Naive B cell (primary cell): ENCODE measurements around the gene SNX9. TPM values are rescaled to one million over a fixed set of nuclear protein-coding genes. Genes with fewer than 3 reads are reported as not detected.
A peak's percentile ranks its signal among the peaks of the same experiment; 100 is the strongest.

Experiments used
- ATAC-seq, 2 donors: fragments of 150-1000 bp; cut with Tn5 transposase; 2 replicates each; pipeline ENCODE4 v1.10.0; 2021; ENCODE audit warnings: low read depth in 2 of 2, mild to moderate bottlenecking in 2 of 2, moderate library complexity in 2 of 2
- DNase-seq: peaks from one replicate; pipeline ENCODE4 v3.0.0; 2022
- H3K27ac Mint-ChIP-seq, 6 donors: one replicate each; pipeline ENCODE4 v1.8.0; 2020 to 2022; ENCODE audit warnings: mild to moderate bottlenecking in 6 of 6, mixed read lengths in 6 of 6, moderate library complexity in 5 of 6, inconsistent platforms in 2 of 6
- H3K27me3 Mint-ChIP-seq, 3 donors: one replicate each; pipeline ENCODE4 v1.8.0; 2021 to 2022; ENCODE audit warnings: mixed read lengths in 3 of 3, mild to moderate bottlenecking in 1 of 3
- H3K36me3 Mint-ChIP-seq, 2 donors: one replicate each; pipeline ENCODE4 v1.8.0; 2020 to 2022; ENCODE audit warnings: mixed read lengths in 2 of 2, inconsistent platforms in 1 of 2, mild to moderate bottlenecking in 1 of 2
- H3K4me1 Mint-ChIP-seq, 3 donors: one replicate each; pipeline ENCODE4 v1.8.0; 2020 to 2022; ENCODE audit warnings: mixed read lengths in 3 of 3, inconsistent platforms in 1 of 3, mild to moderate bottlenecking in 1 of 3, moderate library complexity in 1 of 3
- H3K4me3 Mint-ChIP-seq, 8 donors: one replicate each; pipeline ENCODE4 v1.8.0; 2020 to 2022; ENCODE audit warnings: mild to moderate bottlenecking in 8 of 8, mixed read lengths in 8 of 8, moderate library complexity in 8 of 8, inconsistent platforms in 2 of 8
- H3K9me3 Mint-ChIP-seq, 7 donors: one replicate each; pipeline ENCODE4 v1.8.0; 2020 to 2022; ENCODE audit warnings: mixed read lengths in 7 of 7, mild to moderate bottlenecking in 5 of 7, inconsistent platforms in 2 of 7, moderate library complexity in 1 of 7
- polyA plus RNA-seq, 6 donors: library from polyadenylated mRNA; unstranded; fragments of 300-500 nt; fragmentation: Illumina TruSeq; gene quantifications; one replicate each; pipeline ENCODE4 v1.2.3, GENCODE V29; 2021; ENCODE audit warnings: low read depth in 6 of 6

SNX9 gene
- polyA plus RNA-seq, 6 donors from 2014 or later = 19.7 to 28.3 (median 25.7) TPM

GRCh38 chr6:157859775-157860504 lies 36.9 kb downstream of the SNX9 start:
- no peak overlapping the region for H3K4me3 Mint-ChIP-seq
- peaks cover 2 to 3% of the 10 kb centered on the region in 2 donors for H3K36me3 Mint-ChIP-seq
- H3K27me3 Mint-ChIP-seq = no peaks in the 10 kb centered on the region
- H3K9me3 Mint-ChIP-seq = peaks cover 0 to 8% (median 2%) of the 10 kb centered on the region in 7 donors
- H3K4me1 Mint-ChIP-seq = peaks cover 41 to 78% (median 66%) of the 10 kb centered on the region in 3 donors
- ATAC-seq = no peak
- no peak for DNase-seq
- H3K27ac Mint-ChIP-seq = peak overlapping the region in 1 of 6 donors; percentile 62

DNA sequence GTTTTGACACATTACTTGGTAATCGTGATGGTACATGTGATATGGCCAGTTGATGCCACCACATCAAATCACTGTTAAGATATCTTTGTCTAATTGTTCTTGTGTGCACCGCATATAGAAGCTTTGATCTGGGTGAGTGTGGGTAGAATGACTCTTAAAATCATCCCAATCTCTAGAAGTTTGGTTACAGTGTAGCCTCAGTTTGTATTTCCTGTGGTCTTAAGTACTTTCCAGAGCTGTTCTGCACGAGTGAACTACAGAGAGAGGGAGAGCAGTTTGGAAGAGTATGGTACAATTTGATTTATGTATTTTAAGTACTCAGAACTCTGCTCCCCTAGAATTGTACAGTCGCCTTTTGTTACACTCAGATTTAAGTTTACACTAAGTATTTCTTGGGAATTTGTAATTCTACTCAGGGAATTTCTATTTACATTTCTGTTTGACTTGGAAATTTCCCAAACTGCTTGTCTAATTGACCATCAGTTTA lies 37.5 kb downstream of the SNX9 start:
- Mint-ChIP-seq H3K4me1 (peaks cover 37 to 75% (median 71%) of the 10 kb centered on the region in 3 donors), H3K27me3 (no peaks in the 10 kb centered on the region), H3K36me3 (no peaks in the 10 kb centered on the region), H3K4me3 (peak overlapping the region in 1 of 8 donors; percentile 32), H3K9me3 (peaks cover 0 to 1% (median 0%) of the 10 kb centered on the region in 7 donors), H3K27ac (peak overlapping the region in 1 of 6 donors; percentile 78)
- ATAC-seq (no peak), DNase-seq (no peak)

- Mint-ChIP-seq H3K36me3 (no peaks in the 10 kb centered on the region), H3K9me3 (no peaks in the 10 kb centered on the region), H3K27ac (no peak overlapping the region), H3K27me3 (no peaks in the 10 kb centered on the region), H3K4me3 (no peak overlapping the region), H3K4me1 (peaks cover 37 to 70% (median 69%) of the 10 kb centered on the region in 3 donors)
- no peak for ATAC-seq
- no peak for DNase-seq
Observed at GRCh38 chr6:157861184-157861583, 38.1 kb downstream of the SNX9 start.

DNA sequence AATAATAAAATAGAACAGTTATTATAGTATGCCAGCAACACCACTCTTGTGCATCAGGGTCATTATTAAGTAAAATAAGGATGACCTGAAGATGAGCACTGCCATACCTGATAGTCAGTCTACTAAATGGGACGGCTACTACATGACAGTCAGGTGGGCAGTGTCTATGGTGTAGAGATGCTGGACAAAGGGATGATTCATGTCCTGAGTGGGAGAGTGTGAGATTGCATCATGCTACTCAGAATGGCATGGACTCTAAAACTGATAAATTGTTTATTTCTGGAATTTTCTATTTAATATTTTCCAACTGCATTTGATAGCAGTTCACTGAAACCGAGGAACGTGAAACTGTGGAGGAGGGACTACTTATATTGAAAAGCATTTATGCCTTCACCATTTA lies 38.8 kb downstream of the SNX9 start:
- no peaks in the 10 kb centered on the region for H3K27me3 Mint-ChIP-seq
- H3K27ac Mint-ChIP-seq = no peak overlapping the region
- no peak for DNase-seq
- ATAC-seq = no peak
- no peaks in the 10 kb centered on the region for H3K9me3 Mint-ChIP-seq
- peaks cover 37 to 69% (median 63%) of the 10 kb centered on the region in 3 donors for H3K4me1 Mint-ChIP-seq
- H3K4me3 Mint-ChIP-seq = no peak overlapping the region
- H3K36me3 Mint-ChIP-seq = no peaks in the 10 kb centered on the region

DNA sequence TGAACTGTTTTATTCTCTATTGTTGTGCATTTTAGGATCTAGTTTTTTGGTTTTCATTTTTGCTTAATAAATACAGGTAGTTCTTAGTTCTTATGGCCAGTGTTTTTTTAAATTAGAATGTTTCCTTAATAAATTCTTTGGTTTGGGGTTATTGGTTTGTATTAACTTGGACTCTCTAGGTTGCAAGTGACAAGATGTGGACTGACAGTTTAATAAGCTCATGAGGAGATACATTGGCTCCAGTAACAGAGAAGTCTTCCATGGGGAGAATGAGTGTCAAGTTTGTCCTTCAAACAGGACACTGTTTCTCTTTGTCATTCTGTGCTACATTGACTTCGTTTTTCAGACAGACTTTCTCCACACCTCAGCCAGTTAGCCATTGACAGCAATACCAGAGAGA lies 39.7 kb downstream of the SNX9 start:
- Mint-ChIP-seq H3K4me3 (peak overlapping the region in 1 of 8 donors; percentile 2), H3K27me3 (no peaks in the 10 kb centered on the region), H3K4me1 (peaks cover 37 to 63% (median 62%) of the 10 kb centered on the region in 3 donors), H3K36me3 (no peaks in the 10 kb centered on the region), H3K9me3 (no peaks in the 10 kb centered on the region), H3K27ac (peak overlapping the region in 1 of 6 donors; percentile 65)
- DNase-seq = no peak
- no peak for ATAC-seq

GRCh38 chr6:157864185-157864761 lies 41.2 kb downstream of the SNX9 start:
- peak overlapping the region in 2 of 6 donors; percentile 57 to 79 for H3K27ac Mint-ChIP-seq
- DNase-seq = no peak
- ATAC-seq = no peak
- H3K9me3 Mint-ChIP-seq = no peaks in the 10 kb centered on the region
- H3K36me3 Mint-ChIP-seq = no peaks in the 10 kb centered on the region
- peak overlapping the region in 1 of 8 donors; percentile 15 for H3K4me3 Mint-ChIP-seq
- H3K27me3 Mint-ChIP-seq = no peaks in the 10 kb centered on the region
- H3K4me1 Mint-ChIP-seq = peaks cover 27 to 51% (median 49%) of the 10 kb centered on the region in 3 donors

DNA sequence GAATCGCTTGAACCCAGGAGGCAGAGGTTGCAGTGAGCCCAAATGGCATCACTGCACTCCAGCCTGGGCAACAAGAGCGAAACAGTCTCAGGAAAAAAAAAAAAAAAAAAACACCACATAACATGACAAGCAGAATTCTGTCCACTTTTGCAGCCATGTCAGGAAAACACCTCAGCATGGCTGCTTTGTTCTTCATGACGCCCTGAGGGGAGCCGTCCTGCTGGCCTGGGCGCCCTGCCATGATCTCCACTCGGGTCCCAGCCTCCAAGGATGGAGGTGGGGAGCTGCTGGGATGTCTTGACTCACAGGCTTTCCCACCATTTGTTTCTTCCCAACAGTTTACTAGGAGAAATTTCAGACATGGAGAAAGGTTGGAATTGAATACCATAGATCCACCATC lies 42.2 kb downstream of the SNX9 start:
- ATAC-seq (no peak), DNase-seq (no peak)
- H3K4me3 Mint-ChIP-seq = no peak overlapping the region
- H3K36me3 Mint-ChIP-seq = no peaks in the 10 kb centered on the region
- H3K27ac Mint-ChIP-seq = peak overlapping the region in 1 of 6 donors; percentile 88
- H3K27me3 Mint-ChIP-seq = no peaks in the 10 kb centered on the region
- H3K9me3 Mint-ChIP-seq = no peaks in the 10 kb centered on the region
- H3K4me1 Mint-ChIP-seq = peaks cover 22 to 41% (median 39%) of the 10 kb centered on the region in 3 donors

GRCh38 chr6:157867155-157867559 lies 44.1 kb downstream of the SNX9 start:
- no peak overlapping the region for H3K4me3 Mint-ChIP-seq
- no peak for ATAC-seq

GRCh38 chr6:157867981-157868380 lies 44.9 kb downstream of the SNX9 start:
- H3K36me3 Mint-ChIP-seq = no peaks in the 10 kb centered on the region
- no peak for DNase-seq
- ATAC-seq = no peak
- H3K9me3 Mint-ChIP-seq = no peaks in the 10 kb centered on the region
- peaks cover 7 to 21% (median 17%) of the 10 kb centered on the region in 3 donors for H3K4me1 Mint-ChIP-seq
- H3K4me3 Mint-ChIP-seq = no peak overlapping the region
- peak overlapping the region in 2 of 6 donors; percentile 42 to 44 for H3K27ac Mint-ChIP-seq
- no peaks in the 10 kb centered on the region for H3K27me3 Mint-ChIP-seq

More at GRCh38 chr6:157867155-157867559, 44.1 kb downstream of the SNX9 start:
- Mint-ChIP-seq H3K9me3 (no peaks in the 10 kb centered on the region), H3K36me3 (no peaks in the 10 kb centered on the region), H3K27me3 (no peaks in the 10 kb centered on the region), H3K27ac (peak overlapping the region in 4 of 6 donors; percentile 7 to 46 (median 30)), H3K4me1 (peaks cover 14 to 29% (median 25%) of the 10 kb centered on the region in 3 donors)
- DNase-seq = no peak

DNA sequence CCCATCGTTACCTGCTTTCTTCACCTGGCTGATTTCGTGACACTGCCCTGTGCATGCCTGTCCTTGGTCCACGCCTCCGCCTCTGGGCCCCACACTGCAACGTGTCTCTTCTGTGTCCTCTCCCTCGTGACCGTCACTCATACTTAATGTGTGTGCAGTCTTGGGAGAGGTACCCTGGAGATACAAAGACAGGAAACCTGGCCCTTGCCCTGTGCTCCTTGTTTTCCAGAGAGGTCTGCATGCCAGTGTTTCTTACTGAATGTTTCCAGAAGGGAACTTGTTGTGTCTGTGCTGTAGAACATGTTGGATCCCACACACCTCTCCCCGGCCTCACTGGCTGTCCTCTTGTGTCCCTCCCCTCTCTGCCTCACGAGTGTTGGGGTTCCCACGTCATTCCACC lies 45.8 kb downstream of the SNX9 start:
- no peaks in the 10 kb centered on the region for H3K36me3 Mint-ChIP-seq
- H3K27me3 Mint-ChIP-seq = no peaks in the 10 kb centered on the region

GRCh38 chr6:157869673-157870302 lies 46.7 kb downstream of the SNX9 start:
- DNase-seq (no peak), ATAC-seq (no peak)
- Mint-ChIP-seq H3K9me3 (no peaks in the 10 kb centered on the region), H3K36me3 (peaks cover 4 to 5% of the 10 kb centered on the region in 2 donors), H3K27me3 (no peaks in the 10 kb centered on the region), H3K4me3 (no peak overlapping the region), H3K27ac (no peak overlapping the region), H3K4me1 (peaks cover 0 to 12% (median 10%) of the 10 kb centered on the region in 3 donors)

More for the DNA sequence above, 45.8 kb downstream of the SNX9 start:
- DNase-seq (no peak), ATAC-seq (no peak)
- Mint-ChIP-seq H3K9me3 (no peaks in the 10 kb centered on the region), H3K4me3 (no peak overlapping the region), H3K4me1 (peaks cover 0 to 17% (median 15%) of the 10 kb centered on the region in 3 donors), H3K27ac (no peak overlapping the region)

GRCh38 chr6:157873735-157874344 lies 50.8 kb downstream of the SNX9 start:
- DNase-seq = peak; percentile 68
- ATAC-seq = peak; percentile 80 to 87
- H3K27me3 Mint-ChIP-seq = no peaks in the 10 kb centered on the region
- H3K4me3 Mint-ChIP-seq = peak overlapping the region in 3 of 8 donors; percentile 7 to 30 (median 30)
- H3K4me1 Mint-ChIP-seq = peaks cover 16 to 30% (median 21%) of the 10 kb centered on the region in 3 donors
- no peaks in the 10 kb centered on the region for H3K9me3 Mint-ChIP-seq
- peaks cover 10 to 24% of the 10 kb centered on the region in 2 donors for H3K36me3 Mint-ChIP-seq
- H3K27ac Mint-ChIP-seq = peak overlapping the region in 3 of 6 donors; percentile 50 to 92 (median 52)

DNA sequence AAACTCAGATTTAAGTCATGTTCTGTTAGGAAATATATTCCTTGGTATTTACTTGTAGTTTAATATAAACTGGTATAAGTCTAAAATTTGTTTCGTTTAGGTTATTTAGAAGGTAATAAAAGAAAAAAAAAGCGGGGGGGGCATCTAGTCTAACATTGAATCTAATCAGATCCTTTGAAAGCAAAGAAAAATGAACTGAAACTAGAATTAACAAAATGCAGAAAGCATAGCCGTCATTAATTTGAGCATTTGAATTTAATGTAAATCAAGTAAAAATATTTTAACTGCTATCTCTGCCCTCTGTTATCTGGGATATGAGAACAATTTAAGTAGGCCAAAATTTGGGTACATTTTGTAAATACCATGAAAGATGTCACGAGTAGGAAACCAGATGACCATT lies 54.1 kb downstream of the SNX9 start:
- Mint-ChIP-seq H3K4me1 (peaks cover 25 to 40% (median 28%) of the 10 kb centered on the region in 3 donors), H3K27me3 (no peaks in the 10 kb centered on the region), H3K36me3 (peaks cover 19 to 36% of the 10 kb centered on the region in 2 donors), H3K27ac (peak overlapping the region; percentile 8 to 93 (median 66)), H3K4me3 (peak overlapping the region in 7 of 8 donors; percentile 31 to 72 (median 39)), H3K9me3 (no peaks in the 10 kb centered on the region)
- ATAC-seq (peak; percentile 41 to 44), DNase-seq (no peak)
